HepG2 (cell line): Measurements from ENCODE around the gene ELP2. TPM values are rescaled to one million over a fixed set of nuclear protein-coding genes. Genes with fewer than 3 reads are reported as not detected.

Experiments used
- ATF7 ChIP-seq, 2 experiments: fragments of 450-650 bp in 1 of 2; sonication (generic) in 1 of 2; formaldehyde crosslinking in 1 of 2; IDR thresholded peaks; 2 replicates each; pipeline versions ENCODE4 v1.4.0 to v1.6.1; 2016 to 2020; ENCODE audit warnings: antibody characterized with exemption in 1 of 2, mild to moderate bottlenecking in 1 of 2, missing genetic modification reagents in 1 of 2
- BCLAF1 ChIP-seq: fragments of 450-650 bp; IDR thresholded peaks from 2 replicates; pipeline ENCODE4 v1.6.1; 2017; ENCODE audit warnings: mild to moderate bottlenecking
- BORCS8-MEF2B ChIP-seq: sonication (generic); formaldehyde crosslinking; IDR thresholded peaks from 2 replicates; pipeline ENCODE4 v1.8.0; 2022; ENCODE audit warnings: mild to moderate bottlenecking, missing genetic modification reagents
- HNF4A ChIP-seq: sonication (generic); formaldehyde crosslinking; IDR thresholded peaks from 2 replicates; pipeline ENCODE4 v1.4.0; 2020; ENCODE audit warnings: missing genetic modification reagents
- HNRNPH1 ChIP-seq: fragments of 200-400 bp; formaldehyde crosslinking; optimal IDR thresholded peaks from 2 replicates; pipeline ENCODE3; 2017; ENCODE audit warnings: mild to moderate bottlenecking, low read depth, low read length
- HNRNPLL ChIP-seq: fragments of 200-400 bp; formaldehyde crosslinking; IDR thresholded peaks from 2 replicates; pipeline ENCODE4 v1.6.1; 2017; ENCODE audit warnings: mild to moderate bottlenecking, low read depth, low read length; ENCODE audit not compliant: poor library complexity, severe bottlenecking
- KDM6A ChIP-seq: IDR thresholded peaks from 2 replicates; pipeline ENCODE4 v1.6.1; 2016; ENCODE audit warnings: low read depth
- NFAT5 ChIP-seq: sonication (generic); formaldehyde crosslinking; IDR thresholded peaks from 2 replicates; pipeline ENCODE4 v1.4.0; 2020; ENCODE audit warnings: missing genetic modification reagents
- PPARG ChIP-seq: conservative IDR thresholded peaks from 2 replicates; pipeline ENCODE4 v1.6.1; 2016; ENCODE audit warnings: missing biosample characterization, missing genetic modification reagents
- TERF1 ChIP-seq: sonication (generic); formaldehyde crosslinking; IDR thresholded peaks from 2 replicates; pipeline ENCODE4 v1.8.0; 2022; ENCODE audit warnings: mild to moderate bottlenecking, missing genetic modification reagents, moderate library complexity
- ZFP37 ChIP-seq: sonication (generic); formaldehyde crosslinking; IDR thresholded peaks from 2 replicates; pipeline ENCODE4 v1.4.0; 2020; ENCODE audit warnings: missing genetic modification reagents, borderline replicate concordance
- ZNF136 ChIP-seq: sonication (generic); formaldehyde crosslinking; IDR thresholded peaks from 2 replicates; pipeline ENCODE4 v1.8.1; 2022; ENCODE audit warnings: low read depth, mild to moderate bottlenecking, moderate library complexity, missing genetic modification reagents
- ZNF280B ChIP-seq: sonication (generic); formaldehyde crosslinking; IDR thresholded peaks from 2 replicates; pipeline ENCODE4 v1.5.0; 2020; ENCODE audit warnings: missing genetic modification reagents, mild to moderate bottlenecking, borderline replicate concordance
- ZNF740 ChIP-seq: sonication (generic); formaldehyde crosslinking; IDR thresholded peaks from 2 replicates; pipeline ENCODE4 v1.4.0; 2020; ENCODE audit warnings: missing genetic modification reagents
- ZXDC ChIP-seq: sonication (generic); formaldehyde crosslinking; IDR thresholded peaks from 2 replicates; pipeline ENCODE4 v1.5.0; 2020; ENCODE audit warnings: mild to moderate bottlenecking, missing genetic modification reagents
- polyA plus RNA-seq, 8 experiments: library from polyadenylated mRNA; depleted of rRNA in 3 of 8; stranded (reverse) in 7 of 8; unstranded in 1 of 8; fragments of >200 nt; fragmentation: Illumina TruSeq in 4 of 8; extraction: Trizol in 4 of 8; gene quantifications; 2 replicates each; pipeline versions ENCODE4 v1.2.1 to v1.2.3, GENCODE V29; 2011 to 2016; ENCODE audit warnings: low read depth in 4 of 8, missing spikeins in 1 of 8, mixed read lengths in 1 of 8; ENCODE audit not compliant: insufficient read depth in 1 of 8
- total RNA-seq, 5 experiments: library from RNA; depleted of rRNA; stranded (reverse); fragments of >200 nt; fragmentation: Illumina TruSeq; extraction: Trizol; gene quantifications; 2 replicates each; pipeline ENCODE4 v1.2.3, GENCODE V29; 2016; ENCODE audit warnings: low read depth in 1 of 5

Gene ELP2
- total and polyA plus RNA-seq, 2 of the 13 experiments (the other 11 are each of a cell fraction or from before 2014, with no cell fraction given), result 98.7 to 100 TPM

- TF ChIP-seq ZXDC (CRISPR knock-in tag) (no peak), ATF7 (IDR thresholded peaks at IDR 0.05) (peak; percentile 68), ATF7 (CRISPR knock-in tag; IDR thresholded peaks at IDR 0.05) (peak; percentile 74; the same call in 1 of the 2 replicates), BORCS8-MEF2B (CRISPR knock-in tag) (no peak), HNRNPLL (no peak), BCLAF1 (no peak), PPARG (CRISPR knock-in tag) (peak; percentile 28; the same call in 1 of the 2 replicates), ZNF740 (CRISPR knock-in tag) (no peak), ZNF136 (CRISPR knock-in tag) (0 out of 2 replicates have a peak, but pooled peaks have one; percentile 60), HNF4A (CRISPR knock-in tag) (peak; percentile 99), ZNF280B (no peak), HNRNPH1 (no peak), KDM6A (peak; percentile 97), ZFP37 (CRISPR knock-in tag) (no peak), TERF1 (CRISPR knock-in tag) (no peak), NFAT5 (CRISPR knock-in tag) (no peak)
Measured at GRCh38 chr18:36176177-36176584, 46.5 kb downstream of the ELP2 start (continued).
